GM18505 (cell line): ENCODE data around the gene GALE.
A peak's percentile ranks its signal among the peaks of the same experiment; 100 is the strongest.
"Not testable (repeated sequence)": the region's sequence is repeated elsewhere in the genome, so short reads cannot be mapped to it uniquely, and the experiment has no call there.

ENCODE experiments used
- ATAC-seq: cut with Tn5 transposase; IDR thresholded peaks from one replicate; pipeline ENCODE4 v1.9.1; 2021; ENCODE audit not compliant: unreplicated experiment
- POLR2A ChIP-seq: IDR thresholded peaks from 4 replicates; pipeline ENCODE4 v1.6.1; 2011; ENCODE audit warnings: borderline replicate concordance; ENCODE audit not compliant: insufficient read depth, insufficient read length; ENCODE audit errors: extremely low read depth

Gene GALE

DNA sequence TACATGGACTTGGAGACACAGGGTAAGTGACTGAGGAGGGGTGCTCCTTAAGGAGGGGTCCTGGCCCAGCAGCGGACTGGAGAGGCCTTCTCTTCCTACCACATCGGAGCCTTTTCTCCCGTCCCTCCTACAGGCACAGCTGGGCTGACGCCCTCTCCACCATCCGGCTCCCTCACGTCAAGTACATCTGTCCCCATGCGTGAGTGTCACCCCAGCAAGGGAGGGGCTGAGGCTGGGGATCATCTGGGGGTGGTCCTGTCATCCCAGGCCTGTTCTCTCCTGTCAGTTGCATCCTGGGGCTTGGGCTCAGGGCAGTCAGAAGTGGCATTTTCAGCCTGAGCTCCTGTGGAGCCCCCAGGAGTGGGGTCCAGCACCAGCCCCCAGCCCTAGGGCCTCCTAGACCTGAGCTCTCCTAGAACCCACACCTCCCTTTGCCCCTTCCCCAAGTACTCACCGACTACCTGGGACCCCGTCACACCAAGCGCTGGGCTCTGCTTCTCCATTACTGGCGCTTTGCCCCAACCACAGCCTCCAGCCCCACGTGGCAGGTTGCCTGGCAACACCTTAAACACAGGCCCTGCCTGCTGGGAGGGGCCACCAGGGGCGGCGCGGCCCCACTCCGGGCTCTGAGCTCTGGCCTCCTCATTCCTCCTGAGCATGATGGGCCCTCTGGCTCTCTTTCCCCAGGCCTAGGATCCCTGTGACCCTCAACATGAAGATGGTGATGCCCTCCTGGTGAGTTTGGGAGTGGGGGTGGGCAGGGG lies 7.4 kb downstream of the GALE start:
- no peak for ATAC-seq

DNA sequence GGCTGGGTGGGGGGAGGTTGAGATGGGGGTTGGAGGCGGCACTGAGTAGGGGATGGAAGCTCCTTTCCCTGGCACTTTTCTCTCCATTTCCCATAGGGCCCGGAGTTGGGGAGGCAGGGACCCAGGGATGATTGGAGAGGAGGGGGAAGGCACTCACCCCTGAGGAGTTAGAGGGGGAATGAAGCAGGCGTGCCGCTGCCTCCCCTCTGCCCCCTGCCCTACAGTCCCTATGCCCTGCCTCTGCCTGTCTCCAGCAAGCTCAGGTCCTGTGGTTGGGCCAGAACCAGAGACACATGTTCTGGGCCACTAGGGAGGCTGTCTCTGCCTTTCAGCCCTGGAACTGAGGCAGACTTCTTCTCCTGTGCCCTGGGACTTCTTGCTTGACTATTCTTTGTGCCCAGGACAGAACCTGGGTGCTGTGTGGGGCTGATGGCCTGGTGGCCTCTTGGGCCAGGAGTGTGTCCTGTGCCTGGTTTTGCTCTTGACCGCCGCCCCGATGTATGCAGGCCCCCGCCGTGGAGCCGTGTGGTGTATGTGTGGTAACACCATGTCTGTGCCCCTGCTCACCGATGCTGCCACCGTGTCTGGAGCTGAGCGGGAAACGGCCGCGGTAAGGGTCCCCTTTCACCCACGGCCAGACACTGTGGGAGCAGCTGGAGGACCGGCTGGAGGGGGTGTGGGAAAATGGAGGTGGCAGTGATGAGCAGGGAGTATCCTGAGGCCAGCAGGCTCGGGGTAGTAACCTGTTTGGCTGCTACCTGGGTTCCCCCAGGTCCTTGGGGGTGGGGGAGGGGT lies 8.2 kb downstream of the GALE start:
- ATAC-seq = no peak
- TF ChIP-seq POLR2A = no peak

More for the DNA sequence above, 7.4 kb downstream of the GALE start:
- no peak for TF ChIP-seq POLR2A

DNA sequence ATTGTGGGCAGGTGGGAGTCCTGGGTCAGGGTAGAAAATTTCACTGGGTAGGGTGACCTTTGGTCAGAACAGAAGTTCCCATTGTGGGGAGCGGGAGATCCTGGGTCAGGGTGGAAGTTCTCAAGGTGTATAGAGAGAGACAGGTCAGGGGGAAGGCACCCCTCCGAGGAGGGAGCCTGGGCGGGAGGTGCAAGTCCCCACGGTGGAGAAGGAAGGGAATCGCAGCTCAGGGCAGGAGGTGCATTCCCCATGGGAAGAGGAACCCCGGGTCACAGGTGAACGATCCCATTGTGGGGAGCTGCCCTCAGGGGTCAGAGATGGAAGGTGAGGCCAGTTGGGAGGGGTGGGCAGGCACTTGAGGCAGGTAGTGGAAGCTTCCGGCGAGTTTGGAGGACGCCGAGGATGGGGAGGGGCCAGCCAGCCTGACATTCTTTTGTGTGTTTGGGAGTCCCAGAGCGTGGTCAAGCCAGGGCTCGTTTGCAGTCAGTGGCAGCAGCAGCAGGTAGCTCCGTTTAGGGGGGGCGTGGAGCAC lies 9.0 kb downstream of the GALE start:
- no peak for TF ChIP-seq POLR2A

DNA sequence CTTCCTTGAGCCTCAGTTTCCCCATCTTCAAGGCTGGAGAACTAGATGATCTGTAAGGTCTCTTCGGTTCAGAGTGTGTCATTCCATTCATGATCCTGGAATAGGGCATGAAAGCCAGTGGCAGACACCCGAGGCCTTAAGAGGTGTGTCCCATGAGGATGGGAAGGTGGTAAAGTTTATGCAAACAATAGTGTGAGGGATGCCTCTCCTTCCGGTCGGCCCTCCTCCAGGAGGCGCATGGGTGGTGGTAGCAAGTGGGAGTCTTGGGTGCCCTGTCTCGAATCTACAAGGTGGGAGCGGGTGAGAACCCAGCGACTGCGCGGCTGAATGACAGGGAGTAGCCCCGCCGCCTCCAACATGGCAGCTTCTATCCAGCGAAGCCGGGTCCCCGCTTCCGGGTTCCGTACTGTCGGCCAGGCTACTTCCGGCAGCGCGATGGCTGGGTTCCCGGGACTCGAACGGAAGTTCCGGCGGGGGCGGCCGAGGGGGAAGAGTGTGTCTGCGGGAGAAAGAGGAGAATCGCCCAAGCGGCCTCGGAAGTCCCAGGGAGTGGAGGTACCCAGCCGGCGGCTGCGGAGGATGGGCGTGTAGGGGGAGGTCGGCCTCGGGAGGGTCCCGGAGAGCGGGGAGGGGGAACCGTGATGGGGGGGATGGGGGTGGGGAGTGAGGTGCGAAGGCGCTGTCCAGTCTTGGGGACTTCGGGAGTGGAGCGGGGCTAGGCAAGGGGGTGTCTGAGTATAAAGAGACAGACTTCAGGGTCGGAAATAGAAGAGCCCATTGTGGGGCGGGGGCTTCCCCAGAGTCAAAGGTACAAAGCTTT lies 9.6 kb downstream of the GALE start, which contains the start of gene LYPLA2:
Gene LYPLA2, plus strand, starts transcription at position 450 of the 820 bp plus-strand sequence. CDS start 1,538 bp downstream, outside the sequence.
- TF ChIP-seq POLR2A = peak; percentile 76
- ATAC-seq = no peak

More for the DNA sequence above, 9.0 kb downstream of the GALE start:
- ATAC-seq = no peak

DNA sequence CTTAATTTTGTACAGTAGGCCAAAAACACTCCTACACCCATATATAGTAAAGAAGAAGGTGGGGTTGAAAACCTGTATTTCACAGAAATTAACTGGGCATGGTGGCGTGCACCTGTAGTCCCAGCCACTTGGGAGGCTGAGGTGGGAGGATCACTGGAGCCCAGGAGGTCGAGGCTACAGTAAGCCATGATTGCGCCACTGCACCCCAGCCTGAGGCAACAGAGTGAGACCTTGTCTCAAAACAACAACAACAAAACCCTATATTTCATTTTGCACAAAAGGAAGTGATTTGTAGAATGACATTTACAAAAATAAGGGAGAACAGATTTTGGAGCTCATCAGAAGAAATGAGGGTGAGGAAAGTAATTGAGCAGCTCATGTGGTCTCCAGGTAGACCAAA lies 11.9 kb downstream of the GALE start:
- no peak for TF ChIP-seq POLR2A
- no peak for ATAC-seq

DNA sequence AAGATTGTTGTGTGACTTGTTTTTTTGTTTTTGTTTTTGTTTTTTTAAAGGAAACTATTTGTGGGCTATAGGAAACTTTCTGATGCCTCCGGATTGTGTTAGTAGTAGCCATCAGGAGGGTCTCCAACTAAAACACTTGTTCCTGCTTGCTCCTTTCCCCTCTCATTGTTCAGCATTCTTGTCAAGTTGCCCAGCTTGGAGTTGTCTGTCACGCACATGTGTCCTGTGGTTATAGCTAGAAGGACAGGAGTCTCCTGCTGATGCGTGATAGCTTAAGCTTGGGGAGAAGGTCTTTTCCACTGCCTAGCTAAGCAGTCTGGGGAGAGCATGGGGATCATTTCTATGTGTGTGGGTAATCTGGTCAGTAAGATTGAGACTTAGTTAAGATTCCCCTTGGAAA lies 12.9 kb downstream of the GALE start:
- no peak for ATAC-seq
- TF ChIP-seq POLR2A = no peak

DNA sequence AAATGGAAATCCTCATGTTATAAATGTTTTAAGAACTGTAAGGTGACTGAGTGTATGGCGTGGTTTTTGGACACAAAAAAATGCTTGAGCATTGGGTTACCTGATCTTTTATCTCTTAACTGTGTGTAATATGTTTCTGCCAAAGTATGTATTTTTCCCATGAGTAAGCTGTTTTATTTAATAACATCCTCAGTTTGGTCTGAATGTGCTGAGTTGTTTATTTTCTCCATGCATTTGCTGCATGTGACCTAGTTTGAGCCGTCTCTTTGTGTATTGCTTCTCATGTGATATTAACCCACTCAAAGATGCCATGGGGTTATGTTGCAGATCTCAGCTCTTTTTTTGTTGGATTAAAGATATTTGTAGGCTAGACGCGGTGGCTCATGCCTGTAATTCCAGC lies 15.7 kb downstream of the GALE start:
- no peak for TF ChIP-seq POLR2A
- ATAC-seq = no peak

DNA sequence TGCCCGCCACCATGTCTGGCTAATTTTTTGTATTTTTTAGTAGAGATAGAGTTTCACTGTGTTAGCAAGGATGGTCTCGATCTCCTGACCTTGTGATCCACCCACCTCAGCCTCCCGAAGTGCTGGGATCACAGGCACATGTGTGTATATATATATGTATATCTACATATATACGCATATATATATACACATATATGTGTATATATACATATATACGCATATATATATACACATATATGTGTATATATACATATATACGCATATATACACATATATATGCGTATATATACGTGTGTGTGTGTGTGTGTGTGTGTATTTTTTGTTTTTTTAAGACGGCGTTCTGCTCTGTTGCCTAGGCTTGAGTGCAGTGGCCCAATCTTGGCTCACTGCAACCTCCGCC lies 17.4 kb downstream of the GALE start:
- not testable (repeated sequence) for ATAC-seq

DNA sequence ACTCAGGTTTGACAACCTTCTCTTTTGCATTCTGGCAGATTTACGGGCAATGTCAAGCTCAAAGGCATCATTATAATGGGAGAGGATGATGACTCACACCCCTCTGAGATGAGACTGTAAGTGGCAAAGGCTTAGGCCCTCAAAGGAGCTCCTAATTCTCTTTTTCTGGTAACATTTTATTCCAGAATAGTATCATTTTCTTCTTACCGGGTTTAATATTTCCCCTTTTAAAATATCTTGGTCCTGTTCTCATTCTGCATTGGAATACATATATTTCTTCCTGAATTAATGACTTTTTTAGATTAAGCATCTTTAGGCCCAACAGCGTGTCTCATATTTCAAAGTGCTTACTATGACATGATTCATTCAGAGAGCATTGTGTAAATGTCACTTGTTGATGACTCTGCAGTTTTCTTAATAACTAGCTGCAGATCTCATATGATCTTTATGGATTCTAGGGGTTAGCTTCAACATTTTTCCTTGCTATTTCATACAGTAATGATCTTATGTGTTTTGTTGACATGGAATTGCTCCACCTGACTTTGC lies 20.7 kb downstream of the GALE start:
- no peak for TF ChIP-seq POLR2A
- ATAC-seq = no peak

DNA sequence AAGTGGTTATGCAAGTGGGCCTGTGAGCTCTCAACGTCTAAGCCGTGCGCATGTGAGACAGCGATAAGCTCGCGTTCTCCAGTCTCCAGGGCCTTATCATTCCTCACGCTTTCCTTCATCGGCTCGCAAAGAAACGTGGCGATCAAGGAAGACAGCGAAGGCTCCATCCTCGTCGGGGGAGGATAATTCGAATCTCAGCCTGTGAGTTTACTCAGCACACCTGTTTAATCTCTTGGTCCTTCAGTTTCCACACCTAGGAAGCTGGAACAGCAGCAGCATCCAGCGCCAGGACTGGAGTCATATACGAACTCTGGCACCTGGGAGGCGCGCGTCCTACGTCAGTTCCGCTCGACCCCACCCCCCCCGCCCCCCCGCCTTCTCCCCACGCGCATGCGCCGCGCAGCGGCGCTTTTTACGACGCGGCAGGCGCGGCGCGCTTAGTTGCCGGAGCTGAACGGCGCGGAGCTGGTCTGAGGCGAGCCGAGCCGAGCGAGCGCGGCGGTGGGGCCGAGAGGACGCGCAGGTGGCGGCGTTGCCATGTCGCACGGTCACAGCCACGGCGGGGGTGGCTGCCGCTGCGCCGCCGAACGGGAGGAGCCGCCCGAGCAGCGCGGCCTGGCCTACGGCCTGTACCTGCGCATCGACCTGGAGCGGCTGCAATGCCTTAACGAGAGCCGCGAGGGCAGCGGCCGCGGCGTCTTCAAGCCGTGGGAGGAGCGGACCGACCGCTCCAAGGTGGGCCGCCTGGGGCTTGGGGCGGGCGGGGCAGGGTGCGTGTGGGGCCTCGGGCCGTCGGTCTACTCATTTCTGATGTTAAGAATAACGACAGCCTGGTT lies 22.4 kb downstream of the GALE start, which contains the start of gene PITHD1:
Gene PITHD1, plus strand, starts transcription at position 440 of the 836 bp plus-strand sequence. Its CDS starts 98 bp downstream, at position 538.
- peak; percentile 92 for TF ChIP-seq POLR2A
- ATAC-seq = peak; percentile 83

DNA sequence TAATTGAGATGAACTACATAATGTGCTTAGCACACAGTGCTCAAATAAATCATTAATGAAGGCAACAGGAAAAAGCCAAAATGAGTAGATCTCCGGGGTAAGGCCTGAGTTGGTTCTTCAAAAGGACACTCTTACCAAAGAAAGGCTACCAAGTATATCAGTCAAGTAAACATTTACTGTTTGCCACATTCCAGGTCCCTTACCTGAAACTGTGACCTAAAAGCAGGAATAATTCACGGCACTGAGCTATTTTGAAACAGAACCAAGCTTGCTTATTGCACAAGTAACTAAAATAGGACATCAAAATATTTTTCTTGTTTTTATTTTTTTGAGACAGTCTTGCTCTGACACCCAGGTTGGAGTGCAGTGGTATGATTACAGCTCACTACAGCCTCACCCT lies 24.3 kb downstream of the GALE start:
- TF ChIP-seq POLR2A = no peak

More for the DNA sequence above, 24.3 kb downstream of the GALE start:
- ATAC-seq = no peak
